Psoas muscle (tissue), 8 donors: ENCODE results near the gene MTURN. TPM values are rescaled to one million over a fixed set of nuclear protein-coding genes. Genes with fewer than 3 reads are reported as not detected.

Experiments
- ATAC-seq, 4 donors: fragments of 200-7000 bp; cut with Tn5 transposase; one replicate each; pipeline ENCODE4 v1.9.1; 2020; ENCODE audit warnings: moderate library complexity in 3 of 4, mild to moderate bottlenecking in 2 of 4
- DNase-seq, 2 donors: peaks; one replicate each; pipeline ENCODE4 v3.0.0-alpha.2; 2020
- H3K27ac ChIP-seq: fragments of 200-600 bp; one replicate; pipeline ENCODE4 v1.8.0; 2022
- H3K27me3 ChIP-seq, 3 donors: fragments of 200-600 bp in 1 of 3; one replicate each; pipeline versions ENCODE4 v1.6.1 to v1.8.0; 2013 to 2022; ENCODE audit warnings: low read length in 2 of 3, mild to moderate bottlenecking in 2 of 3, moderate library complexity in 1 of 3; ENCODE audit not compliant: insufficient read depth in 3 of 3
- H3K36me3 ChIP-seq, 2 donors: fragments of 200-600 bp in 1 of 2; one replicate each; pipeline versions ENCODE4 v1.6.1 to v1.8.0; 2013 to 2022; ENCODE audit warnings: low read depth in 1 of 2, mild to moderate bottlenecking in 1 of 2, moderate library complexity in 1 of 2; ENCODE audit not compliant: insufficient read depth in 1 of 2
- H3K4me1 ChIP-seq: fragments of 200-600 bp; one replicate; pipeline ENCODE4 v1.8.0; 2022
- H3K4me3 ChIP-seq: fragments of 200-600 bp; one replicate; pipeline ENCODE4 v1.8.0; 2022; ENCODE audit warnings: mild to moderate bottlenecking
- H3K9me3 ChIP-seq: fragments of 200-600 bp; one replicate; pipeline ENCODE4 v1.8.0; 2022
- WGBS, 3 donors: extraction: QIAGEN DNeasy Blood & Tissue Kit; methylation state at CpG; one replicate each; pipeline versions ENCODE4 v1.1.6 to v1.1.7; 2013; 5-methylcytosine and 5-hydroxymethylcytosine counted together
- intact Hi-C, 2 donors: fragments of 100-400 bp; cut with DNase I; formaldehyde crosslinking; loops; one replicate each; pipeline versions ENCODE4 v1.11.0 to v1.14.2; 2022
- polyA plus RNA-seq, 3 donors: library from polyadenylated mRNA; stranded (reverse); fragments of 200-250 nt; gene quantifications; one replicate each; pipeline ENCODE4 v1.2.3, GENCODE V29; 2013
- total RNA-seq, 4 donors: library from RNA; stranded (reverse); fragmentation: NEBNext Ultra II Directional in 2 of 4; extraction: Animal tissue kit (Norgen Biotek cat#: 25700) in 2 of 4; gene quantifications; one replicate each; pipeline versions ENCODE4 v1.2.1 to v1.2.4, GENCODE V29; 2021 to 2023
- TF ChIP-seq, protein P1 (sequence below): fragments of 200-600 bp; IDR thresholded peaks from one replicate; pipeline ENCODE4 v1.8.0; 2022; ENCODE audit warnings: antibody characterized with exemption
- donor health status: healthy with polysubstance abuse.
- donor health status: DM: no; HTN: no; CAD: no; lungs with moderate emphysema.
- donor health status: Bipolar disorder and iron deficiency.
- donor health status: healthy.
- donor health status: DM: yes; HTN: yes; CAD: no.
- donor health status: DM: no; HTN: no; CAD: no.
- donor health status: DM: no; HTN: no; CAD: no.
- donor health status: DM: yes; HTN: yes; CAD: no.

Gene MTURN
- total and polyA plus RNA-seq, 7 donors = 7.1 to 68.6 (median 17.6) TPM

DNA sequence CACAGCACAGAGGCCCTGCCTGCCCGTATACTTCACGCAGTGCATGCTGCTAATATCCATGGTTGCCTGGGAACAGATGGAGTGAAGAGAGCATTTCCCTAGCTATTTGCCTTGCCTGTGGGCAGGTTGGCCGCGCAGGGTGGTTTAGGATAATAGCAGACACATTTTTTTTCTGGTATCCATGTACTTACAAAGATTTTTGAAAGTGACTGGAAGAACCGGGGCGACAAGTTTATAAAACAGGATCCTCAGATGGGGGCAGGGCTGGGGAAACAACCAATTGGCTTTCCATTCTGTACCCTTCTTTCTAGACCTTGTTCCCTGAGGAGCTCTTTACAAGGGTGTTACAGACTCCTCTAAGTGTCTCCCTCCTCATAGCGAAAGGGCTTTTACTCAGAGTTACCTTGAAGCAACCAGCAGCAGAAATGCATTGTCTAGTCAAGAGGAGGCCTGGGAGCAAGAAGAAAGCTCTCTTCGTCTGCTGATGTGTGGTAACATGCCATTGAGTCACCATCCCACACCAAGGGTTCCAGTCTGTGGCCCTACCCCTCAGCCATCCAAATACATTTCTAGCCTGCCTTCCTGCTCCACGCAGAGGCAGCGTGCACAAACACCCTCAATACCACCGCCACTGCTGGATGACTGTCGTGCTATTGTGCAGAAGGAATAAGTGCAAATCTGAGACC is 31.5 kb downstream of the MTURN start:
- Histone ChIP-seq H3K36me3 (no peaks in the 10 kb centered on the region), H3K27ac (no peak overlapping the region), H3K4me1 (peaks cover 31% of the 10 kb centered on the region), H3K9me3 (no peaks in the 10 kb centered on the region), H3K27me3 (no peaks in the 10 kb centered on the region), H3K4me3 (no peak overlapping the region)
- TF ChIP-seq, protein P1, sequence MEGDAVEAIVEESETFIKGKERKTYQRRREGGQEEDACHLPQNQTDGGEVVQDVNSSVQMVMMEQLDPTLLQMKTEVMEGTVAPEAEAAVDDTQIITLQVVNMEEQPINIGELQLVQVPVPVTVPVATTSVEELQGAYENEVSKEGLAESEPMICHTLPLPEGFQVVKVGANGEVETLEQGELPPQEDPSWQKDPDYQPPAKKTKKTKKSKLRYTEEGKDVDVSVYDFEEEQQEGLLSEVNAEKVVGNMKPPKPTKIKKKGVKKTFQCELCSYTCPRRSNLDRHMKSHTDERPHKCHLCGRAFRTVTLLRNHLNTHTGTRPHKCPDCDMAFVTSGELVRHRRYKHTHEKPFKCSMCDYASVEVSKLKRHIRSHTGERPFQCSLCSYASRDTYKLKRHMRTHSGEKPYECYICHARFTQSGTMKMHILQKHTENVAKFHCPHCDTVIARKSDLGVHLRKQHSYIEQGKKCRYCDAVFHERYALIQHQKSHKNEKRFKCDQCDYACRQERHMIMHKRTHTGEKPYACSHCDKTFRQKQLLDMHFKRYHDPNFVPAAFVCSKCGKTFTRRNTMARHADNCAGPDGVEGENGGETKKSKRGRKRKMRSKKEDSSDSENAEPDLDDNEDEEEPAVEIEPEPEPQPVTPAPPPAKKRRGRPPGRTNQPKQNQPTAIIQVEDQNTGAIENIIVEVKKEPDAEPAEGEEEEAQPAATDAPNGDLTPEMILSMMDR = no peak
- intact Hi-C loops = loop anchor here in 1 of 2 donors (5.0 kb wide), 1 partner anchor 111 kb away; no protein-coding TSS in a partner anchor
- 92 to 94% (median 93%) methylated on average over 12 of the region's 12 CpGs for WGBS, 3 donors
- ATAC-seq (no peak), DNase-seq (no peak)

DNA sequence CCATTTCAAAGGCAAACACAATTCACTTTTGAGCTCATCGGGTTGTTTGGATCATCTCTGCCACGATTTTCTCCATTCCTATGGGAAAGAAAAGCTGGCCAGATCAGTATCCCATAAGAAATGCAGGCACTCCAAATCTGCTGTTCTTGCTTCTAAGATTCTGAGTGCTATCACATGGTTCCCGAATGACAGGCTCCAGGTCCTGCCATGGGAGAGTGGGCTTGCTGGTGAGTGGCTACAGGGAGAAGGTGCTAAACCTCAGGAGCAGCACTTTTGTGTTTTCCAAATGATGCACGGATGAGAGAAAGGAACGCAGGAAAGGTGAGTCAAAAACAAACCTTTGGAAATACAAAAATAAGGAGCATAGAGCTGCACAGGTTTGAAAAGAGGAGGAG is 32.1 kb downstream of the MTURN start:
- H3K27ac ChIP-seq = no peak overlapping the region
- DNase-seq (no peak), ATAC-seq (no peak)
- 86 to 92% (median 86%) methylated on average over 5 of the region's 5 CpGs for WGBS, 3 donors
- intact Hi-C loops = loop anchor here in 1 of 2 donors (5.0 kb wide), 1 partner anchor 110 kb away; no protein-coding TSS in a partner anchor
- no peaks in the 10 kb centered on the region for H3K27me3 ChIP-seq
- peaks cover 37% of the 10 kb centered on the region for H3K4me1 ChIP-seq
- no peak overlapping the region for H3K4me3 ChIP-seq
- TF ChIP-seq, protein P1 = no peak
- H3K36me3 ChIP-seq = no peaks in the 10 kb centered on the region
- no peaks in the 10 kb centered on the region for H3K9me3 ChIP-seq

- H3K27ac ChIP-seq = no peak overlapping the region
- ATAC-seq (no peak), DNase-seq (no peak)
- H3K36me3 ChIP-seq = no peaks in the 10 kb centered on the region
- no peak overlapping the region for H3K4me3 ChIP-seq
- H3K4me1 ChIP-seq = peaks cover 47% of the 10 kb centered on the region
- no peaks in the 10 kb centered on the region for H3K9me3 ChIP-seq
- intact Hi-C loops = loop anchor here in 1 of 2 donors (5.0 kb wide), 1 partner anchor 109 kb away; no protein-coding TSS in a partner anchor
- no peaks in the 10 kb centered on the region for H3K27me3 ChIP-seq
- TF ChIP-seq, protein P1 = no peak
- WGBS, 3 donors = 80 to 90% (median 80%) methylated on average over 6 of the region's 6 CpGs
Observed at GRCh38 chr7:30167901-30168300, 33.1 kb downstream of the MTURN start.

DNA sequence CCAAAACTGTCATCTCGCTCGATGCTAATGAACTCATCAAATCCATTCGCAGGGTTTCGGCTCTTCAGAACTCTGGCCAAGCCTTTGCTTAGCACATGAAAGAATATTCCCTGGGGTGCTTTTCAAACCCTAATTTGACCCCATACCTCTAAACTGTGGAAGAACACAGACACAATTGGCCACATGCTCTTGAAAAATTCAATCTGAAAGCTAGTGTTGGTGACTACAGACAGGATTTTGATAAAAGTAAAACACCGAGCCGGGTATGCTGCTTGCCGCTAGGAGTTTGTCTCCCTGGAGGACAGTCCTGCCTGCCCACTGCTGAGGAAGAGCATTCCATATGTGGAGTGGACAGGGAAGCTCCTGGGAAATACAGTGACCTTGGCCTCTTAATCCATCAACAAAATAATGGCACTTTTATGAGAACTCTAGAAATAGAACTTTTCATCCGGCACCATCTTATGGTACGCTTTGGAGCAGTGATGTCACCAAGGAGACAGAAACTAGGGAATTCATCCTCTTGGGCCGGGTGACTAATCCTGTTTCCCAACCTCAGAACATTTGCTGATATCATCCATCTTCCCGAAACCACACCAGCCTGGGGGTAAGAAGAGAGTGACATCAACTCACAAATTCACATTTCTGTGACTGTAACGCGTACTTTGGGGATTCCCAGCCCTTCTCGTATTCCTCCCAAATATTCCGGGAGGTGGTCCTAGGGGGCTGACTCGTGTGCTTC is 34.2 kb downstream of the MTURN start:
- ATAC-seq = peak in 1 of 4 donors; percentile 21
- intact Hi-C loops = loop anchor here in 1 of 2 donors (5.0 kb wide), 1 partner anchor 108 kb away; no protein-coding TSS in a partner anchor
- peaks cover 56% of the 10 kb centered on the region for H3K4me1 ChIP-seq

More for the DNA sequence above, 34.2 kb downstream of the MTURN start:
- no peak for DNase-seq
- TF ChIP-seq, protein P1 = no peak
- no peaks in the 10 kb centered on the region for H3K36me3 ChIP-seq
- WGBS, 3 donors = 72 to 75% (median 72%) methylated on average over 16 of the region's 16 CpGs
- no peaks in the 10 kb centered on the region for H3K9me3 ChIP-seq
- peak overlapping the region; percentile 7 for H3K27ac ChIP-seq
- no peak overlapping the region for H3K4me3 ChIP-seq
- no peaks in the 10 kb centered on the region for H3K27me3 ChIP-seq
